Endometrium (tissue), 2 donors: Measurements from ENCODE around the gene TAAR6.
"Not testable (repeated sequence)": the region's sequence is repeated elsewhere in the genome, so short reads cannot be mapped to it uniquely, and the experiment has no call there.

Experiments used
- FAIRE-seq: peaks from 2 replicates; lab custom pipeline; 2012; peaks lifted over from hg19 to GRCh38; lab: Jason Lieb, UNC
- donor health status: control.
- donor health status: control.

Gene TAAR6

DNA sequence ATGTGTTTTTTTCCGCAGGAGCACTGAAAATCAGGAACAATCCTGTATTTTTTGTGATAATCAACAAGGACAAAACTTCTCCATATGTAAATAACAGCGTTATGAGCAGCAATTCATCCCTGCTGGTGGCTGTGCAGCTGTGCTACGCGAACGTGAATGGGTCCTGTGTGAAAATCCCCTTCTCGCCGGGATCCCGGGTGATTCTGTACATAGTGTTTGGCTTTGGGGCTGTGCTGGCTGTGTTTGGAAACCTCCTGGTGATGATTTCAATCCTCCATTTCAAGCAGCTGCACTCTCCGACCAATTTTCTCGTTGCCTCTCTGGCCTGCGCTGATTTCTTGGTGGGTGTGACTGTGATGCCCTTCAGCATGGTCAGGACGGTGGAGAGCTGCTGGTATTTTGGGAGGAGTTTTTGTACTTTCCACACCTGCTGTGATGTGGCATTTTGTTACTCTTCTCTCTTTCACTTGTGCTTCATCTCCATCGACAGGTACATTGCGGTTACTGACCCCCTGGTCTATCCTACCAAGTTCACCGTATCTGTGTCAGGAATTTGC lies at the start of gene TAAR6:
TSS of gene TAAR6 (plus strand) at position 102 of the 557 bp plus-strand sequence. CDS start at position 102, 0 bp downstream.
- no peak for FAIRE-seq

GRCh38 chr6:132520953-132521352 lies 49.2 kb upstream of the TAAR6 start:
- no peak for FAIRE-seq

DNA sequence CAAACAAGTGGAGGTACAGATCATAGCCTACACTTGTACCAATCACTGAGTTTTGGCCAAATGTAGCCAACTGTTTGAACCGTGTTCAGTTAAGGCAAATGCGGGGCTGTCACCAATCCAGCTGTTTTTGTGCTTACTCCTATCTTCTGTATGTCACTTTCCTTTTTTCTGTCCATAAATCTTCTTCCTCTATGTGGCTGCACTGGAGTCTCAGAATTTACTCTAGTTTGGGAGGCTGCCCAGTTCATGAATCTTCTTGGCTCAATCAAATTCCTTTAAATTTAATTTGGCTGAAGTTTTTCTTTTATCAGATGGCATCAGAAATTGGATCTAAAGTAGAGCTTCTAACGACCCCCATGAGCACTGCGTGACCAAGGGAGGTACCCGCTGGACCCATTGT lies 45.5 kb upstream of the TAAR6 start:
- no peak for FAIRE-seq

DNA sequence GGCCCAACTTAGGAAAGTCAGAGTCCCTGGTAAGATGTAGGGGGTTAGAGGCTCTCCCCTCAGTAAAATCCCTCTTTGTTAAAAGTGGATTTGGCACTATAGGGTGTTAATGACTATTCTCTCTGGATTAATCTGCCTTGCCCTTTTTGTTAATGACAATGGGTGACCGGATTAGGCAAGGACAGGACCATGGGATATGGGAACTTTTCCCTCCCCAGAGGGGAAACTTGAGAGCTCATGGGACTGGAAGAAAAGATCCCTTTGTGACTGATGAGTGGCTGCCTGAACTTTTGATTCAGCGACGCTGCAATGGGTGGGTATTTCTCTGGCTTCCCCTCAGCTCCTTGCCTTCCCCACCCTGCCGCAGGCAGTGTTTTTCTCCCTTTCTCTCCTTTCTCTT lies 44.3 kb upstream of the TAAR6 start:
- no peak for FAIRE-seq

DNA sequence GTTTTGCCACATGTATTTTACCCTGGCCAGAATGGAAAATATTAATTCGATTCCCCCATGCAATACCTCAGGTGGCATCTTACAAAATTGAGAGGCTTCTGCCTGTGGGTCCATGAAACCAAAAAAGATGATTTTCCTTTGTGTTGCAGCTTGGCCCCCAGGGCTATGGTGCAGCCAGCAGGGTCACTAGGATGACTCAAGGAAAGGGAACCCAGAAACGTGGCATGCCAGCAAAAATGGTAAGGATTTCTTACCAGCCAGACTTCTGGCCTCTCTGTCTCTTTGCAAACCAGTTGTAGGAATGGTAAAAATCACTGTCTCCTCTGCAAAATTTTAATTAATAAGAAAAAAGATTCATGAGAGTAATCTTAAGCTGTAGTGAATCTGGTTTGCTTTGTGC lies 43.7 kb upstream of the TAAR6 start:
- no peak for FAIRE-seq

DNA sequence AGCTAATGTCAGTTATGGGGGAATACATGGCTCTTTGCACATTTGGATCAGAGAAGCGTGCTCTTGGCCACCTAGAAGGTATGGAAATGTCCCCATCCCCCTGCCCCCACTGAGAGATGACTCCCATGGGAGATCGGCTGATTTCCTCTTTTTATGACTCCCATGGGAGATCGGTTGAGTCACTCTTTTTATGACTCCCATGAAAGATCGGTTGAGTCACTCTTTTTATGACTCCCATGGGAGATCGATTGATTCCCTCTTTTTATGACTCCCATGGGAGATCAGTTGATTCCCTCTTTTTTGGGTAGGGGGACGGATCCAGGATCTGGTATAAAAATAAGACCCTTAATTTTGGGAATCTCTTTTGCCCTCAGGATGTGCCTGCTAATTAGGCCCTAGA lies 42.3 kb upstream of the TAAR6 start:
- FAIRE-seq: no peak

- peak; percentile 94 for FAIRE-seq
Observed at GRCh38 chr6:132530293-132530974, 39.7 kb upstream of the TAAR6 start.

DNA sequence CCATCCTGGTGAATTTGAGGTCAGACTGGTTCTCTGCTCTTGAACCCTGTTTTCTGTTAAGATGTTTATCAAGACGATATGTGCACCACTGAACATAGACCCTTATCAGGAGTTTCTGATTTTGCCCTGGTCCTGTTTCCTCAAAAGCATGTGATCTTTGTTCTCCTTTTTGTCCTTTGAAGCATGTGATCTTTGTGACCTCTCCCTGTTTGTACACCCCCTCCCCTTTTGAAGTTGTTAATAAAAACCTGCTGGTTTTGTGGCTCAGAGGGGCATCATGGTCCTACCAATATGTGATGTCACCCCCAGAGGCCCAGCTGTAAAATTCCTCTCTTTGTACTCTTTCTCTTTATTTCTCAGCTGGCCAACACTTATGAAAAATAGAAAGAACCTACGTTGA lies 35.6 kb upstream of the TAAR6 start:
- not testable (repeated sequence) for FAIRE-seq

DNA sequence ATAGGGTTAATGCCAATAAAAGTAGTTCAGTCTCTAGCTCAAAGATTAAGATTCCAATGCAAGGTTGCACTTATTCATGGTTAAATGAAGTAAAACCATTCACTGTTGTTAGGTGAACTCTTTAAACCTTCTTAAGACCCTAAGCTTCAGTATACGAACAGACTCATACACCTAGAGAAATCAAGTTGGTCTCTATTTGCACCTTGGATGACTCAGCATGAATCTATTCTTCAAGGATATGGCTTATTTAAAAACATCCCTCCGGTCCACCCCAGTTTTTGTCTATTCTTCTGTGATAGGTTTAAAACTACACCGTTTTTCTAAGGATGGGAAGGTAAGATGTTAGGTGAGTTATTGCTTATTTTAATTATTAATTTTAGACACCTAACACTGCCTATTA lies 33.0 kb upstream of the TAAR6 start:
- FAIRE-seq: no peak

- FAIRE-seq: no peak
Observed at GRCh38 chr6:132537977-132538376, 32.1 kb upstream of the TAAR6 start, which contains the start of gene TAAR9. Gene TAAR9, plus strand, starts transcription at chr6:132538277. Its CDS starts 13 bp downstream, at chr6:132538290.

- no peak for FAIRE-seq
Observed at GRCh38 chr6:132544826-132545225, 25.3 kb upstream of the TAAR6 start.

DNA sequence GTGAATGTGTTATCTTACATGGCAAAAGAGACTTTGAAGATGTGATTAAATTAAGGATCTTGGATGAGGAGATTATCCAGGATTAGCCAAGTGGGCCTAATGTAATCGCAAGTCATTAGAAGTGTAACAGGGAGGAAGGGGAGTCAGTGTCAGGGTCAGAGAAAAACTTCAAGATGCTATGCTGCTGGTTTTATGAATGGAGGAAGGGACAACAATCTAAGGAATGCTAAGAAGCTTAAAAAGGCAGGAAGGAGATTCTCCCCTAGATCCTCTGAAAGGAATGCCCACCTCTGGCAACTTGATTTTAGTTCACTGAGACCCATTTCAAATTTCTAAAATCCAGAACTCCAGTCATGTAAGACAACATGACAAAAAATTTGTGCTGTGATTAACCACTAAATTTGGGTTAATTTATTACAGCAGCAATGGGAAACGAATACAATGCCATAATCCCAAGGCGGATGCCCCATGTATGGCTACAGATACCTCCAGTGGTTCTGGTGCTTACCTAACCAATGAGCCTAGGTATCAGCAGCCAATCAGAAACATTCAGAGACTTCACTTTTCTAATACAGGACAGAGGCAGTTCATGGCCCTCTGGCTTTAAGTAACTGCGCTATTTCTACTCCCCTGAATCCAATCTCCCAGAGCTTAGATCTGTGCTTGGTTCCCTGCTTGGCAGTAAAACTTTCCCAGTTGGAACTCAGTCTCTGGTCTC lies 21.2 kb upstream of the TAAR6 start:
- no peak for FAIRE-seq

- FAIRE-seq: no peak
Observed at GRCh38 chr6:132551214-132551613, 18.9 kb upstream of the TAAR6 start.

DNA sequence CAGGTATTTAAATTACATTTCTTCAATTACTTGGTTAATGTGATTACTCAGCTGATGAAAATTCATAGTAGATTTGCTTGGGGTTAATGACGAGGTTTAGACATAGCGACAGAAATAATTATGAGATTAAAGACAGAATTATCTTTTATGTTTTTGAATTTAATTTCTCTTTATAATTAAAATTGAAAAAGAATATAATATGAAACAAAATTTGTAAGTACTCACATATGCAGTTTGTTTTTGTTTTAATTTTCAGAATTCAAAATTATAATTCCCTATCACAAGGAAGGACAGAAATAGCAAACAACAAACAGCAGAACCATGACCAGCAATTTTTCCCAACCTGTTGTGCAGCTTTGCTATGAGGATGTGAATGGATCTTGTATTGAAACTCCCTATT lies 17.8 kb upstream of the TAAR6 start, which contains the start of gene TAAR8:
TSS of gene TAAR8 (plus strand) at position 301 of the 400 bp plus-strand sequence. CDS start at position 322, 21 bp downstream.
- no peak for FAIRE-seq

- FAIRE-seq: not testable (repeated sequence)
Observed at GRCh38 chr6:132560087-132560486, 10.0 kb upstream of the TAAR6 start.

DNA sequence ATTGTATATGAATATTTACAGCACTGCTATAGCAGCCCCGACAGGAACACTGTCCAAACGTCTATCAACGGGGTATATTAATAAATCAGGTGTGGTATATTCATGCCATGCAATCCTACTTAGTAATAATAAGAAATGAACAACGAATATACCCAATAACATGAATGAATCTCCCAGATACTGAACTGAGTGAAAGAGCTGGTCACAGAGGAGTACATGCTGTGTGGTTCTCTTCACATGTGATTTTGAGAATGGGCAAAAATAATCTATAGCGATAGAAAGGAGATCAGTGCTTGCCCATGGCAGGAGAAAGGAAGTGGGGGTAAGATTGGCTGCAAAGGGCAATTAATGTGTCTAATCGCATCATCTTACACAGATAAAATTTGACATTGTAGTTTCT lies 3.7 kb upstream of the TAAR6 start:
- no peak for FAIRE-seq

DNA sequence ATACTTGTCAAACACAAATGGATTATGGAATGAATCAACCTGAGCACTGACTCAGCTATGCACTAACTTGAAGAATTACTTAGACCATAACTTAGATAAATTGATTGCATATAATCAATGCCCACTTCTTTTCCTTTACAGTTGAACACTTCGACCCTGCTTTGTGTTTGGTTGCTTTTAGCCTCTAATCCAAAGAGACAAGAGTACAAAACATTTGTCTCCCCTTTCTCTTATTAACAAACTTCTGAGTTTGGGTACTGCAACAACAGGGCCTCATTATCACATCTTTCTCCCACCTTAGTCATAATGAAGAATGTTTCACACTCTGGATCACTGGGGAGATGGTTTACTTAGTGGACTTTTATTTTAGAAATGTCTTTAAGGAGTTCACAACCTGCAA lies 2.6 kb upstream of the TAAR6 start:
- no peak for FAIRE-seq

DNA sequence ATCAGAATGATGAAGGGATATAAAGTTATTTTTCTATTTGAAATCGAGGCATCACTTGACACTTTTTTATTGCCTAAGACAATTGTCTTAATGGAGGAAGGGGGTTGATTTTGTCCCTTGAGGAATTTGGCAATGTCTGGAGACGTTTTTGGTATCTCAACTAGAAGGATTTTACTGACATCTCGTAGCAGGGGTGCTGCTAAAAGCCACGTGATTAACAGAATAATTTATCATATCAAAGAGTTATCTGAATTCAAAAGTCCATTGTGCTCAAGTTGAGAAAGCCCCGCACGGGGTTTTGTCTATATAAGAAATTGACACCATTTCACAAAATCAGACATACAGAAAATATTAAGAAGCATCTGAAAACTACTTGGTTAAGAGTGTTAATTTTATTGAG lies 1.5 kb upstream of the TAAR6 start:
- no peak for FAIRE-seq

- no peak for FAIRE-seq
Observed at GRCh38 chr6:132569170-132569569, 952 bp upstream of the TAAR6 start.

DNA sequence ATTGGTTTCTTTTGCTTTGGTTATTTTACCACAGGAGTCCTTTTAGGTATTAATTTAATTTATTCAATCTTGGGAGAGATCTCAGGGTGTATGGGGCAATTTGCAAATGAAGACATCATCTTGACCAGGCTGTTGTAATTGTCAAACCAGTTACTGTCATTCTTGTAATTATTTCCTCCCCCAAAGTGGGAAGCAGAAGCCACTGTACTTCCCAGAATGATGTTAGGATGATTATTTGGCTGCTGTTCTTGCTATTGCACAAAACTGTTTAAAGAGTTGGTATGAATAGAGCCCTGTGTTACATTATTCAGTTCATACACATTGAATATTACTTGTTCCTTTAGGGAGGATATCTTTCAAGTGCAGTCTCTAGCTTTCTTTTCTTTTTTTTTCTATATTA lies 1.7 kb downstream of the TAAR6 start:
- FAIRE-seq: no peak

DNA sequence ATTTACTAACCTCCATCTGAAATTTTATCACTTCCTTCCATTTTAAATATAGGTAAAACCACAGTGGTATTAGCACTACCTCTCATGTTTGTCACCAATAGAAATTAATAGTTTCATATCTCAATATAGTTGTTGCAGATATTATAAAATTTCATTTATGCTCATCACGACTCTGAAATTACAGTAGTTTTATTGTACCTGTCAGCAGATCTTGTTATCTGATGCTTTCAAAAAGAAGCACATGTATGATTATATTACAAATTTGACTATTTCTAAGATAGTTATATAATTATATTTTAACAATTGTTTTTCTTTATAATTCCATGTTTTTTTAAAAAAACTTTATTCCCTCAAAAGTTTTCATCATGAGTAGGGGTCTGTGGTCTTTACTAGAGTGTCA lies 14.6 kb downstream of the TAAR6 start:
- peak; percentile 26 for FAIRE-seq

DNA sequence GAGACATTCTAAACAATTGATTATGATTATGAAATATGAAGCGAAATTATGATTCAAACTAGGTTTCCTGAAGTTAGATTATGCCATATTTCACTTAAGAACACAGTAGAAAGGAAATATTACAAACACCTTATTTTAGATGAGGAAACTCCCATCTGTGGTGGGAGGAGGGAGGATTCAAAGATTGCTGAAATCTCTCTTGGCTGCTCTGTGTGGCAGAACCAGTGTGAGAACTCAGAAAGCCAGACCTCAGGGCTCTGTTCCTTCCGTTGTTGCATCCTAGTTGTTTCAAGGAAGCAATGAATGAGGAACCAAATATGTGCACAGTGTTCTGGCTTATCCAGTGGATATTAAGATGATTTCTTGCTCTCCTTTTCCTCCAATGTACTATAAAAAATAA lies 17.3 kb downstream of the TAAR6 start:
- no peak for FAIRE-seq

- no peak for FAIRE-seq
Observed at GRCh38 chr6:132589454-132589853, 19.3 kb downstream of the TAAR6 start, which contains the start of gene TAAR5. Gene TAAR5, minus strand, starts transcription at chr6:132589741. Its CDS starts 55 bp downstream, at chr6:132589686.
